Measurements from ENCODE around the gene TGM2. TPM values are rescaled to one million over a fixed set of nuclear protein-coding genes. Genes with fewer than 3 reads are reported as not detected.

The TGM2 gene
- total RNA-seq, 1 donor from 2014 or later = 389 TPM

- DNase-seq (ENCODE audit: low spot score) = no peak
Measured at GRCh38 chr20:38144974-38145728, 19.9 kb downstream of the TGM2 start.

- DNase-seq (ENCODE audit: low spot score) = no peak
Measured at GRCh38 chr20:38144598-38144973, 20.5 kb downstream of the TGM2 start.

- no peak for DNase-seq (ENCODE audit: low spot score)
Measured at GRCh38 chr20:38143646-38144554, 21.2 kb downstream of the TGM2 start.

GRCh38 chr20:38143238-38143645 is 21.8 kb downstream of the TGM2 start:
- peak; percentile 74 for DNase-seq (ENCODE audit: low spot score)

GRCh38 chr20:38141889-38142494 is 23.1 kb downstream of the TGM2 start:
- no peak for DNase-seq (ENCODE audit: low spot score)

GRCh38 chr20:38141204-38141888 is 23.7 kb downstream of the TGM2 start:
- DNase-seq (ENCODE audit: low spot score) = no peak

GRCh38 chr20:38139977-38140753 is 24.9 kb downstream of the TGM2 start:
- DNase-seq (ENCODE audit: low spot score) = no peak

GRCh38 chr20:38139156-38139912 is 25.7 kb downstream of the TGM2 start:
- no peak for DNase-seq (ENCODE audit: low spot score)

GRCh38 chr20:38138086-38138778 is 26.8 kb downstream of the TGM2 start:
- no peak for DNase-seq (ENCODE audit: low spot score)

GRCh38 chr20:38137441-38138037 is 27.5 kb downstream of the TGM2 start:
- DNase-seq (ENCODE audit: low spot score) = no peak

- DNase-seq (ENCODE audit: low spot score) = no peak
Measured at GRCh38 chr20:38136421-38137245, 28.4 kb downstream of the TGM2 start.

- DNase-seq (ENCODE audit: low spot score) = no peak
Measured at GRCh38 chr20:38135651-38136420, 29.2 kb downstream of the TGM2 start.

GRCh38 chr20:38135271-38135650 is 29.8 kb downstream of the TGM2 start:
- DNase-seq (ENCODE audit: low spot score) = no peak

GRCh38 chr20:38134427-38135270 is 30.4 kb downstream of the TGM2 start:
- DNase-seq (ENCODE audit: low spot score) = no peak

GRCh38 chr20:38133680-38134426 is 31.2 kb downstream of the TGM2 start:
- no peak for DNase-seq (ENCODE audit: low spot score)

- no peak for DNase-seq (ENCODE audit: low spot score)
Measured at GRCh38 chr20:38132910-38133501, 32.1 kb downstream of the TGM2 start.
